HG02610 (cell line): ENCODE results near the gene PCYT2.

Experiments used
- ATAC-seq: cut with Tn5 transposase; IDR thresholded peaks from one replicate; pipeline ENCODE4 v1.9.1; 2021; ENCODE audit warnings: mild to moderate bottlenecking, moderate library complexity; ENCODE audit not compliant: unreplicated experiment

PCYT2 gene

GRCh38 chr17:81858967-81859905 lies 52.0 kb downstream of the PCYT2 start:
- no peak for ATAC-seq

GRCh38 chr17:81858170-81858966 lies 52.8 kb downstream of the PCYT2 start:
- ATAC-seq = no peak

GRCh38 chr17:81854974-81855774 lies 56.0 kb downstream of the PCYT2 start:
- ATAC-seq = no peak

- ATAC-seq = no peak
Observed at GRCh38 chr17:81852237-81852636, 59.0 kb downstream of the PCYT2 start.

- ATAC-seq = no peak
Observed at GRCh38 chr17:81851423-81851822, 59.8 kb downstream of the PCYT2 start.
